K562 (cell line): ENCODE data around the gene LGALS7. TPM values are rescaled to one million over a fixed set of nuclear protein-coding genes. Genes with fewer than 3 reads are reported as not detected.
A peak's percentile ranks its signal among the peaks of the same experiment; 100 is the strongest.

Source experiments
- ATAC-seq: fragments of 200-7000 bp; cut with Tn5 transposase; 3 replicates; pipeline ENCODE4 v1.9.1; 2020; ENCODE audit warnings: moderate library complexity
- BruUV-seq: library from RNA; stranded (reverse); fragments of 400-500 nt; replicated peaks from 2 replicates; lab custom pipeline; 2021; lab: Mats Ljungman, UMichigan
- CTCF ChIA-PET: fragments of 300-600 bp; formaldehyde crosslinking; extraction: SDS; loops from one replicate; lab custom pipeline; 2021; ENCODE audit warnings: low intra/inter-chr PET ratio; lab: Yijun Ruan, JAX
- POLR2A ChIA-PET: fragments of 300-600, 350-650 bp; sonication (Branson Sonifier 250); formaldehyde crosslinking; extraction: SDS; loops from one replicate; lab custom pipeline; 2021; ENCODE audit warnings: antibody characterized with exemption, inconsistent platforms; lab: Yijun Ruan, JAX
- DNase-seq, 4 experiments: peaks; one replicate each; pipeline versions ENCODE4 v3.0.0 to v3.0.0-alpha.2; 2011 to 2018; ENCODE audit warnings: low spot score in 3 of 4, mixed read lengths in 3 of 4; ENCODE audit errors: extremely low read depth in 1 of 4
- FAIRE-seq: peaks from 2 replicates; lab custom pipeline; 2011; peaks lifted over from hg19 to GRCh38; lab: Jason Lieb, UNC
- H2AFZ ChIP-seq: 2 replicates; pipeline ENCODE4 v1.6.0; 2011; ENCODE audit warnings: low read depth, low read length, control low read depth, inconsistent platforms
- H3K27ac ChIP-seq: fragments of 200-600 bp; 3 replicates; pipeline ENCODE4 v1.8.0; 2011; ENCODE audit warnings: low read depth, mild to moderate bottlenecking, control low read depth, inconsistent platforms, low read length, moderate library complexity, mixed read lengths; ENCODE audit errors: extremely low read depth
- H3K27me3 ChIP-seq, 2 experiments: fragments of 300-600 bp in 1 of 2; 2 replicates in 1 of 2; 3 replicates in 1 of 2; pipeline versions ENCODE4 v1.6.0 to v1.8.0; 2011; ENCODE audit warnings: inconsistent platforms in 2 of 2, low read length in 2 of 2, mild to moderate bottlenecking in 1 of 2, mixed read lengths in 1 of 2, moderate library complexity in 1 of 2; ENCODE audit not compliant: control insufficient read depth in 2 of 2, insufficient read depth in 2 of 2
- H3K36me3 ChIP-seq: fragments of 300-600 bp; 3 replicates; pipeline ENCODE4 v1.8.0; 2011; ENCODE audit warnings: mild to moderate bottlenecking, low read length, inconsistent platforms; ENCODE audit not compliant: control insufficient read depth, insufficient read depth
- H3K4me1 ChIP-seq, 2 experiments: fragments of 200-600 bp in 1 of 2; replicated peaks in 1 of 2; 2 replicates in 1 of 2; 3 replicates in 1 of 2; pipeline versions ENCODE4 v1.5.1 to v1.8.0; 2011; ENCODE audit warnings: inconsistent platforms in 2 of 2, low read length in 2 of 2, mild to moderate bottlenecking in 1 of 2, mixed read lengths in 1 of 2, moderate library complexity in 1 of 2; ENCODE audit not compliant: control insufficient read depth in 2 of 2, insufficient read depth in 2 of 2
- H3K4me2 ChIP-seq: 2 replicates; pipeline ENCODE4 v1.6.1; 2011; ENCODE audit warnings: low read length, control low read depth, inconsistent platforms, mixed read lengths; ENCODE audit not compliant: insufficient read depth
- H3K4me3 ChIP-seq: fragments of 200-600 bp; sonication (generic), shearing (Covaris generic); 2 replicates; pipeline ENCODE4 v1.5.1; 2016; ENCODE audit warnings: control low read depth, inconsistent platforms
- H3K79me2 ChIP-seq: fragments of 200-600 bp; 3 replicates; pipeline ENCODE4 v1.8.0; 2011; ENCODE audit warnings: low read length, inconsistent platforms; ENCODE audit not compliant: control insufficient read depth, insufficient read depth
- H3K9ac ChIP-seq, 2 experiments: 2 replicates each; pipeline versions ENCODE4 v1.6.0 to v1.6.1; 2011; ENCODE audit warnings: low read depth in 2 of 2, low read length in 2 of 2, control low read depth in 1 of 2, inconsistent platforms in 1 of 2, mild to moderate bottlenecking in 1 of 2, mixed read lengths in 1 of 2; ENCODE audit not compliant: insufficient read depth in 1 of 2
- H3K9me1 ChIP-seq: one replicate; pipeline ENCODE4 v1.6.0; 2011; ENCODE audit warnings: inconsistent platforms, mild to moderate bottlenecking, low read length, moderate library complexity; ENCODE audit not compliant: control insufficient read depth, insufficient read depth
- H3K9me3 ChIP-seq: replicated peaks from 2 replicates; pipeline ENCODE4 v1.5.1; 2011; ENCODE audit warnings: low read depth, low read length, inconsistent platforms; ENCODE audit not compliant: control insufficient read depth, insufficient read depth
- H4K20me1 ChIP-seq: replicated peaks from 2 replicates; pipeline ENCODE4 v1.6.1; 2011; ENCODE audit warnings: low read length, inconsistent platforms, mixed read lengths; ENCODE audit not compliant: control insufficient read depth, insufficient read depth
- BCOR ChIP-seq: fragments of 450-650 bp; IDR thresholded peaks from 2 replicates; pipeline ENCODE4 v1.6.1; 2016
- CAMTA2 ChIP-seq: fragments of 250-450 bp; sonication (Bioruptor Pico); conservative IDR thresholded peaks from 2 replicates; pipeline ENCODE4 v1.5.1; 2022
- HEY1 ChIP-seq: fragments of 250-450 bp; sonication (Bioruptor Pico); IDR thresholded peaks from 2 replicates; pipeline ENCODE4 v1.5.0; 2020; ENCODE audit warnings: mild to moderate bottlenecking, moderate library complexity, borderline replicate concordance
- KDM1A ChIP-seq, 2 experiments: fragments of 450-650 bp; IDR thresholded peaks; 2 replicates each; pipeline ENCODE4 v1.6.1; 2016; ENCODE audit warnings: mild to moderate bottlenecking in 2 of 2
- MYNN ChIP-seq, 2 experiments: sonication (generic); formaldehyde crosslinking in 1 of 2; IDR thresholded peaks; 2 replicates each; pipeline versions ENCODE4 v1.5.0 to v1.6.1; 2016 to 2020; ENCODE audit warnings: antibody characterized with exemption in 1 of 2, missing genetic modification reagents in 1 of 2
- POLR2G ChIP-seq: fragments of 200-400 bp; formaldehyde crosslinking; IDR thresholded peaks from 2 replicates; pipeline ENCODE4 v1.6.1; 2017; ENCODE audit warnings: low read depth, mild to moderate bottlenecking, antibody characterized with exemption, low read length, moderate library complexity
- SNRNP70 ChIP-seq: fragments of 200-400 bp; formaldehyde crosslinking; optimal IDR thresholded peaks from 2 replicates; pipeline ENCODE3; 2017; ENCODE audit warnings: low read depth, low read length
- WGBS: fragments of 100-300 bp; shearing (Covaris generic); methylation state at CpG from one replicate; pipeline ENCODE4 v1.1.6; 2016; ENCODE audit warnings: low coverage, mixed read lengths; ENCODE audit not compliant: insufficient coverage; ENCODE audit errors: missing lambda C conversion rate; 5-methylcytosine and 5-hydroxymethylcytosine counted together
- in situ Hi-C: fragments of 300-500 bp; cut with MboI; formaldehyde crosslinking; loops from 4 replicates; pipeline ENCODE4 v1.15.0; 2018; ENCODE audit warnings: inconsistent platforms, mixed read lengths
- intact Hi-C: fragments of 100-400 bp; cut with micrococcal nuclease; formaldehyde crosslinking; loops from 2 replicates; pipeline ENCODE4 v1.14.2; 2022
- polyA plus RNA-seq, 8 experiments: library from polyadenylated mRNA; depleted of rRNA in 4 of 8; stranded (reverse) in 5 of 8; unstranded in 3 of 8; fragments of >200 nt; fragmentation: Nextera tagmentation in 2 of 8; fragmentation: Illumina TruSeq in 1 of 8; extraction: Ambion mirVana in 2 of 8; extraction: Trizol in 1 of 8; gene quantifications; 2 replicates each; pipeline versions ENCODE4 v1.2.1 to v1.2.3, GENCODE V29; 2011 to 2014; ENCODE audit warnings: inconsistent platforms in 1 of 8, missing spikeins in 1 of 8
- total RNA-seq, 7 experiments: library from RNA; depleted of rRNA in 6 of 7; stranded (reverse); fragments of >200 nt in 6 of 7; fragmentation: Illumina TruSeq in 2 of 7; extraction: Trizol in 2 of 7; gene quantifications; 2 replicates each; pipeline versions ENCODE4 v1.2.1 to v1.2.3, GENCODE V29; 2011 to 2021; ENCODE audit warnings: low replicate concordance in 1 of 7

The LGALS7 gene
- total and polyA plus RNA-seq, 9 of the 15 experiments (the other 6 are each of a cell fraction or from before 2014, with no cell fraction given), result not detected

- no peak for DNase-seq
- FAIRE-seq, result no peak
- Histone ChIP-seq H3K4me3 (no peak overlapping the region), H3K9me3 (no peaks in the 10 kb centered on the region), H3K4me1 (peaks cover 18 to 64% of the 10 kb centered on the region in 2 experiments), H3K36me3 (peaks cover 33% of the 10 kb centered on the region; the same call in 2 of the 3 replicates), H3K4me2 (no peak overlapping the region), H3K27me3 (no peaks in the 10 kb centered on the region), H4K20me1 (0 out of 2 replicates have a peak, but pooled peaks cover 3% of the 10 kb centered on the region), H3K9me1 (no peaks in the 10 kb centered on the region), H3K9ac (peak overlapping the region in 1 of 2 experiments; percentile 46; a peak in 2 of 4 replicates), H3K27ac (peak overlapping the region; percentile 49; the same call in 1 of the 3 replicates), H3K79me2 (peaks cover 8% of the 10 kb centered on the region; the same call in 1 of the 3 replicates), H2AFZ (no peak overlapping the region)
- WGBS, result 57% methylated on average over 5 of the region's 6 CpGs
- intact Hi-C loops, result loop anchor here (10.0 kb wide), 2 partner anchors 189 to 201 kb away; partner anchors contain the start of genes MRPS12 and SARS2
- no TSS peak for BruUV-seq
- no peak for TF ChIP-seq CAMTA2 (CRISPR knock-in tag)
- TF ChIP-seq MYNN (IDR thresholded peaks at IDR 0.05), result peak; percentile 27; the same call in 1 of the 2 replicates
- TF ChIP-seq MYNN (CRISPR knock-in tag; IDR thresholded peaks at IDR 0.05), result no peak
- peak; percentile 65 for TF ChIP-seq BCOR
- TF ChIP-seq POLR2G, result peak; percentile 55
- no peak for TF ChIP-seq SNRNP70
- TF ChIP-seq HEY1 (CRISPR knock-in tag), result no peak
- TF ChIP-seq KDM1A (IDR thresholded peaks at IDR 0.05), result peak in 1 of 2 experiments; percentile 21; a peak in 1 of 4 replicates
- ChIA-PET POLR2A (interaction anchor here (0.6 to 1.6 kb wide), 14 partner anchors 11 to 1837 kb away, joined by 3 to 8 read pairs (median 3); partner anchors contain the start of genes ACTN4, HNRNPL, MRPS12 and SARS2), CTCF (no interaction called here)
- in situ Hi-C loops, result no loop called here
- no peak for ATAC-seq
Observed at GRCh38 chr19:38733493-38734175, 39.7 kb downstream of the LGALS7 start.
